NT2/D1 (cell line): ENCODE measurements around the gene RALGPS1.

ENCODE experiments used
- SUZ12 ChIP-seq: IDR thresholded peaks from 2 replicates; pipeline ENCODE4 v1.6.1; 2011; ENCODE audit not compliant: insufficient read length, insufficient read depth; ENCODE audit errors: extremely low read depth
- YY1 ChIP-seq: IDR thresholded peaks from 2 replicates; pipeline ENCODE4 v1.6.1; 2011; ENCODE audit not compliant: insufficient read length, insufficient read depth

- TF ChIP-seq YY1 = no peak
- TF ChIP-seq SUZ12 = no peak
These were observed 151.7 kb downstream of the RALGPS1 start for GRCh38 chr9:127066060-127066850.
